HG03103 (cell line): ENCODE data around the gene MMEL1.

Experiments
- ATAC-seq: cut with Tn5 transposase; IDR thresholded peaks from one replicate; pipeline ENCODE4 v1.9.1; 2021; ENCODE audit warnings: low read depth; ENCODE audit not compliant: unreplicated experiment

Gene MMEL1

DNA sequence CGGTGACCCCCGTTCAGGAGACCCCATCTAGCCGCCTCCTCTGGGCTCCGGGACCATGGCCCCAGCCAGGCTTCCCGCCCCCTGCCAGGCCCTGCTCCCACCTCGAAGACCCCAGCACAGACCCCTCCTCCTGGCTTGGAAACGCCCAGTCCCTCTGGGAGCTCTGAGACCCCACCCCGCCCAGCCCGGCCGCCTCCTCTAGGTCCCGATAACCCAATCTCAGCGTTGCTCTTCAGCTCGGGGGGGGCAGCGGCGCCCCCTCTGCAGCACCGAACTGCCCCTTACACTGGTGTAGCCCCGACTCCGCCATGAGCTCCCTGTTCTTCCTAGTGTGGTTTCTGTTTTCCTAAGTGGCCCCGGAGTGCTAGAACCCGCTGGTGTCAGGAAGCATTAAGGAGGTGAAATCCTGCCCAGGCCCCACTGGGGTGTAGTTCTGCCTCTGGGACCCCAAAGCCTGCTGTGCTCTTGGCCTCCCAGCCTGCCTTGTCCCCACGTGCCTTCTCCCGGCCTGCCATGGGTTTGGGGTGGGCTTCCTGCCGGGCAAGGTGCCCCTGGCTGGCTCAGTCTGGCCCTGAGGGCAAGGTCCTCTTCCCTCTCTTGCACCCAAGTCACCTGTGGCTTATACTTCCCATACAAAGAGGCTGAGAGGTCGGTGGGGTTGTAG lies 10.7 kb upstream of the MMEL1 start:
- ATAC-seq = no peak

DNA sequence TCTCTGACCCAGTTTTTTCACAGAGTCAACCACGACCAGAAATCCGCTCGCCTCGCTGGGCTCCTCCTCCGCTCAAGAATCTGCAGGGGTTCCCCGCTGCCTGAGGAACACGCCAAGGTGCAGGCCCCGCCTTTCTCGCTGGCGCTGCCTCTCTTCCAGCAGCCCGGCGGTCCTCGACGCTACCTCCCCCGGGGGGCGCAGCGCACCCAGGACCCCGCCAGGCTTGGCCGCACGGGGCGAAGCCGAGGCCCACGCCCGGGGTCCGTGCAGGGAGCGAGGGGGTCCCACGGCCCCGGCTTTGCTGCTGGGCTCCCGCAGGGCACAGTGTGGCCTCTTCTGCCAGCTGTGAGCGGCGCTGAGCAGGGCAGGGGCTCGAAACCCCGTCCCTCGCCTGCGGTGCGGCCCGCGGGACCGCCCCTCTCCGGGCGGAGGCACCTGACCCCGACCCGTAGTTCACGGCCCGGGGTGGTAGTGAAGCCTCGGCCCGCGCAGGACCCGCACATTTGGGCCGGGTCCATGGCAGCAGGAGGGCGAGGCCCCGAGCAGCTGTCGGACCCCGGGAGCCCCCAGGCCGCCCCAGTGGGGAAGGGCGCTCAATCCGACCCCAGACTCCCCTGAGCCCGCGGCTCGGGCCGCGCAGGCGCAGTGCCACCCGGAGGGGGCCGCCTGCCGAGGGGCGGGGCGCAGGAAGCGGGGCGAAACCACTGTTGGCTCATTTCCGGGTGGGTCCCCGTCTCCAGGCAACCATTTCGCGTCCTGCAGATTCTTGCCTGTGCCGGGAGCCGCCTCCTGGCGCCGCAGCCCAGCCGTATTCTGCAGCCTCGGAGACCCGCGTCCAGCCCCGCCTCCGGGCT lies 10.0 kb upstream of the MMEL1 start:
- ATAC-seq = peak; percentile 75

DNA sequence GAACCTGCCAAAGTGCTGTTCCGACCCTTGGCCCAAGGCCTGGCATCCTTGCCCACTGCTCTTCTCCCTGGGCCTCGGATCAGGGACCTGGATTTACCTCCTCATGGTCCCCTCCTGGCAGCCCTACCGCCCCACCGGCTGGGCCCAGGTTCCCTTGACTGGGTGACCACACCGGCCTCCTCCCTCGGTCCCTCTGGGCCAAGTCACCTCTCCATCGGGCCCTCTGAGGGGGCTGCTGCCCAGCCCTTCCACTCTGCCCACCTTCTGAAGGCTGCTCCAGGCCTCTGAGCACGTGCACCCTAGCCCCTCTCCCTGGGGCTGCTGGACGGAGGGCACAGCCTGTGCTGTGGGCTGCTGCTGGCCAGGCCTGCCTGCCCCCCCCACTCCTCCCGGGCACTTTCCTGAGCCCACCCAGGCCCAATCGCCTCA lies 9.3 kb upstream of the MMEL1 start:
- ATAC-seq = no peak

DNA sequence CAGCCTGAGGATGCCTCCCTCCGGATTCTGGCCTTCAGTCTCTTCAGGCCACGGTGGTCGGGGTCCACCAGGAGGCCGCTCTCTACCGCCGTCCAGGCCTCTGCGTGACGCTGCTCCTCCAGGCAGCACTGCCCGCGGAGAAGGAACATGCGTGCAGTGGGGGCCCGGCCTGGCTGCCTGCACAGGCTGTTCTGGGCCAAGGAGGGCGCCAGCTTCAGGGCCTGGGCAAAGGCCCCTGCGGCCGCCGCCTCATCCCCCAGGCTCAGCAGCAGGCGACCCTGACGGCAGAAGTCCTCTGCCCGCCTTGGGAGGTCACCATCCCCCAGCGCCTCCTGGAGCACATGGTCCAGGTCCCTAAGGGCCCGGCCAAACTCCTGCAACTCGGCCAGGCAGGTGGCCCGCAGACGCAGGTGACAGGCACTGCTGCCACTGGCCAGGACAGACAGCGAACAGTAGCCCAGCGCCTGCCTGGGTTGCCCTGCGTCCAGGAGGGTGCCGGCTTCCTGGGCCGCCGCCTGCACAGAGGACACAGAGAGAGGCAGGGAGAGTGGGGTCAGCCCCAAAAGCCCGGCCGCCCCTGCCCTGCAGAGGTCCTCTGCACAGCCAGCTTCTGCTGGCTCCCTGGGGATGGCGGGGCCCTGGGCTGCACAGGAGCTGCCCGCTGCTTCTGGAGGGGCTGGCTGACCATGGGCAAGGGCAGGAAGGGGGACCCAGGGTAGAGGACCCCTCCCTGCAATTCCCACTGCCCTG lies 8.7 kb upstream of the MMEL1 start:
- no peak for ATAC-seq

DNA sequence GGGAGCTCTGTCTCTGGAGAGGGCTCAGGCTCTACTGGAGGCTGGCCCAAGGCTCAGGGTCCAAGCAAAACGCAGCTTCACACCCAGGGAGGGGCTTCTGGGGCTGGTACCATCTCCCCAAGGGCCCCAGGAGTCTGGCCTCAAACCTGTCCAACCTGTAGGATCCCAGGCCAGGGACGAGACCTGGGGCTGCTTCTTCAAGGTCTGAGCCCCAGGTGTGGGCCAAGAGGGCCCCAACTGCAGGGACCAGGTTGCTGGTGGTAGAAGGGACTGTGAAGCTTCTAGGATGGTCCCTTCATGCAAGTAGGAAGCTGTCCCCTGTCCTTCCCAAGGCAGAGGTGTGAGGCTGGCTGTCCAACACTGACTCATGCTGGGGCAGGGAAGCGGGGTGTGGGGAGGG lies 7.8 kb upstream of the MMEL1 start:
- no peak for ATAC-seq

DNA sequence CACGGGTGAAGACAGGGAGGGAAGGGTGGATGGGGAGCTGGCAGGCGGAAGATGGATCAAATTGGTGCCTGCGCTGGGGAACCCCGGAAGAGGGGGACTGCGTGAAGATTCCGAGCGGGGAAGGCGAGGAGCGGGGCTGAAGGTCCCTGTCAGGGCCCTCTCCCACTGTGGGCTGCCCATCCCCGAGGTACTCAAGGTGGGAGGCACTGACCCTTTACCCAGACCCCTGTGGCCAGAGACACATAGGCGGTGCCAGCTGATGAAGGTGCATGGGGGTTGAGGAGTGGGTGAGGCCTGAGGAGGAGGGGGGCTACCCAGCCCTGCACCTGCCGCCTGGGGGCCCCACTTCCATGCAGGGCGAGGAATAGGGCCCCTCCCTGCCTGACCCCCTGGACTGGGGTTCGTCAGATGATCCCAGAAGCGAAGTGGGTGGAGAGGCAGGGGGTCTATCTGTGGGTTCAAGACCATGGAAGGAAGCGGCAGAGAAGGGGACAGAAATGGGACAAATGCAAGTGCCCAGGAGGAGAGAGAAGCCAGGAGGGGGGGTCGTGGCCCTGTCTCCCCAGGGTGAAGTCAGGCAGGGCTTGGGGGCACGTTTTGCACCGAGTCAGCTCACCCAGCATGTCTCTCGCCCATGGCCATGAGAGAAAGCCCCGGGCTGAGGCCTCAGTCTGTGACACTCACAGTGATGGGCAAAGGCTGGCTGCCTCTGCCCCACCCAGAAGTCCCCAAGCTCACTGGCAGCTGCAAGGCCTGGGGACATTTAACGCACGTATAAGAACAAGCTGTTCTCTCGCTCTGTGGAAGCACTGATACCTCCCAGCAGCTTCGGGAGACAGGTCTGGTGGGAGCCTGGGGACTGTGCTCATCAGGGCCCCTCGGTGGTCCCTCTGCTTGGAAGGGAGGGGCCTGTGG lies 7.0 kb upstream of the MMEL1 start:
- no peak for ATAC-seq

DNA sequence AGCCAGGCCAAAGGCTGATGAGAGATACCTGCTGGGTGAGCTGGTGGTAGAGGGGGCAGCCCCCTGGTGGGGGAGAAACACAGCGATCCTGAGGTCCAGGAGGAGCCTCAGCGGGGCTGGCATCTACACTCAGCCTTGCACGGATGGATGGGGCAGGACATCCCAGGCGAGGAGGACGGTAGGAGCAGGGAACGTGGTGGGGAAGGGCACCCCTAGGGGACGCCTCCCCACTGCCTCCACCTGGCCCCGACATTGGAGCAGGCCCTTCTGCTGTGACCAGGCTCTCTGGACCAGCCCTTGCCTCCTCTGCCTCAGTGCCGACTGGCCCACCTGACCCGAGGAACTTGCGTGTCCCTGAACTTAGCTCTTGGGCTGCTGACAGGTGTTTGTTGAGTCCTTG lies 6.4 kb upstream of the MMEL1 start:
- ATAC-seq = no peak

DNA sequence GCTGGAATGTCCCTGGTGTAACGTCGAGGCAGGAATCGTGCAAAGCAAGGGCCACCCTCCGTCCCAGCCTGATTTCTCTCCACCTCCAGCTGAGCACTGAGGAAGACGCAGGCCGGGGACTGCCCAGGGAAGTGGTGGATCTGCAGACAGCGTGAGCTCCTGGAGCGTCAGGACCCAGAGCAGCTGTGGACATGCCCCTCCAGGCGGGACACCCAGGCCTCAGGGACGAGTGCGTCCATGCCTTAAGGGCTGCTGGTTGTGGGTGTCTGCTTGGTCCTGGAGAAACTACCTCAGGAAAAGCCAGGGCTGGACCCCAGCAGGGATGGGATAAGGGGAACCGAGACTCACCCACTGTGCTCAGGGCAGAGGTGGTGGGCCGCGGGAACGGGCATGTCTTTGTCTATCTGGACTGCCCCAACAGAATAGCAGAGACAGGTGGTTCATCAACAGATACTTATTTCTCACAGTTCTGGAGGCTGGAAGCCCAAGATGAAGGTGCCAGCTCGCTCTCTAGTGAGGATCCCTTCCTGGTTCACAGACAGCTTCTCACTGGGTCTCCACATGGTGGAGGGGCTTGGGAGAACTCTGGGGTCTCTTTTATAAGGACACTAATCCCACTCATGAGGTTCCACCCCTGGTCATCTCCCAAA lies 5.8 kb upstream of the MMEL1 start:
- no peak for ATAC-seq

DNA sequence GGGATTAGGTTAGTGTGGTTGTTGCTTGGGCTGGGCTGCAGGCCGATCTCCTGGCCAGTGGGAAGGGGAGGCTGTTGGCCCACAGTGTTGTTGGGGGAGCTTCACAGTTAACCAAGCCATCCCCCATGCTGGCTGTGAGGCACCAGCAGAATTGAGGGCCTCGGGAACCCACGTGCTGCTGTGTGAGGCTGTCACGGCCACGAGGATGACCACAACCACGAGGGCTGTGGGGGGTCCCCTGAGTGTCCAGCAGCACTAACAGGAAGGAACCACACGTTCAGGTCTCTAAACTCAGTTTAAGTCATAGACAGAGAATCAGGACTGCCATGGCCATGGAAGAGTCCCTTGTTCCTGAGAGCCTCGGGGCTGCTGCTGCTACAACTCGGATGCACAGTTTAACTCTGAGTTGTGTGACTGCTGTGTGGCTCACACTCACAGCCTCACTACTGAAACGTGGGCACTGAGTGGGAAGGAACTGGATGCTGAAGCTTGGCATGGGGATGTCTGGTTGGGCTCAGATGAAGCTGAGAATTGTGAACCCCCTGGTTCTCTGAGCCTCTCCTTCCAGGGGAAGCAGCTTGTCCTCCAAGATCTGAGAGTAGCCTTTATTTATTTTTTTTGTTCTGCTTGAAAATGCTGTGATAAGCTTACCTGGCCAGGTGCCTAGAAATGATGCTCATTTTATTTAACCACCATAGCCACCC lies 4.8 kb upstream of the MMEL1 start:
- no peak for ATAC-seq

DNA sequence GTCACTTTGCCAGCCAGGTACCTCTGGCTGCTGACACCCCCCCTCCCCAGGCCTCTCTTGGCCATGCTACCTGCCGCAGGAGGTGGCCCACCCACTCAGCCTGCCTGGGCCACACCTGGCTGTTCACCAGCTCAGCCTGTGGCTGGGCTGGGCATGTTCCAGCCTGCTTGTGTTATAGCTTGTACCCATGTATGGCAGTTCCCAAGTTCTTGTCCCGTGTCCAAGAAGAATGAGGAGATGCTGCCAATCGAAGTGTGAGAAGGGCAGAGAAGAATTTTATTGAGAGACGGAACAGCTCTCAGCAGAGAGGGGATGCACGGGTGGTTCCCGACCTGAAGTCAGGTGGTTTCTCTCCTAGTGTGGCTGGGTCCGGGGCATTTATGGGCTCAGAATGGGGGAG lies 3.9 kb upstream of the MMEL1 start:
- ATAC-seq = no peak

DNA sequence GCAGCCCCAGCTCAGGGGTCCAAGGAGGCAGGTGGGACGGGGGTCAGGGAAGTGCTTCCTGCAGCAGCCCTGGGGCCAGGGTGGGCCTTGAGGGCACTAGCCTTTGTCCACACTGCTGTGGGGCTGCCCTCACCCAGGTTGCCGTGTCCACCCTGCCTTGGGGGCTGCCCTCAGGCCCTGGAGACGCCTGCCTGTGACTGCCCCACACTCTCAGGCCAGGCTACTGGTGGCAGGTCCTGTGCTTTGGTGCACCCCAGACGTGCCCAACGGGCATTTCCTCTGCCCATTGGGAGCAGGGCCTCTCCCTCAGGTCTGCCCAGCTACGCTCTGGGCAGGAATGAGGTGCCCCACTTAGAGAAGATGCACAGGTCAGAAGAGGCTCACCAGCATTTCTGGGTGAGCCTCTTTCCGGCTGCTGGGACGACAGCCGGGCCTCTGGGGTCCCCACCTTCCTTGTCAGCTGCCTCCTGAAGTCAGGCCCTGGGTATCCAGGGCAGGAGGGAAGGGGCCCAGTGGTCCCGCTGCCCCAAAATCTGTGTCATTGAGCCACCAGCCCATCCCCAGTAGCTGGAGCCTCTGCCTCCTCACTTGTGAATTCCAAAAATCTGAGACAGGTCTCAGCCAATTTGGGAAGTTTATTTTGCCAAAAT lies 2.7 kb upstream of the MMEL1 start:
- ATAC-seq = no peak

DNA sequence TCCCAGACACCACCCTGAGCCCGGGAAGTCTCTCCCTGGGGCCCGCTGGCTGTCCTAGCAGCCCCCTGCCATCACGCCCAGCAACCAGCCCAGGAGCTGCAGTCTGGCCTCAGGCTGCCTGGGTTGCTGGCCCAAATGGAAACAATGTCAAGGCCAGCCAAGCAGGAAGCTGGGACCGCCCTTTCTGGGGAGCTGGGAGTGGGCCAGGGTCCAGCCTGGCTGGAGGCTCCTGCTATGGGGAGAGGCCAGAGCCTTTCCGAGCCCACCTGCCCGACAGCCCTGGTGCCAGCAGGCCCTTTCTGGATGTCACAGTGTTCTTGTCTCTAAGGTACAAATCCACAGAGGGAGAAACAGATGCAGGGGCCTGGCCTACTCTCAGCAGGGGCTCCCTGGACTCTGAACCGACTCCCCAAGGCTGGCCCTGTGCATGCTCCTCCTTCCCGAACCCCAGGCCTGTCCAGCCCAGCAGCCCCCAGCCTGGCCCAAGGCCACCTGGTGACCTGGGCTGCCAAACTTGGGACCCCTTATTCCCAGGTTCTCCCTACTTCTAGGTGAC lies 1.2 kb upstream of the MMEL1 start:
- ATAC-seq = no peak

DNA sequence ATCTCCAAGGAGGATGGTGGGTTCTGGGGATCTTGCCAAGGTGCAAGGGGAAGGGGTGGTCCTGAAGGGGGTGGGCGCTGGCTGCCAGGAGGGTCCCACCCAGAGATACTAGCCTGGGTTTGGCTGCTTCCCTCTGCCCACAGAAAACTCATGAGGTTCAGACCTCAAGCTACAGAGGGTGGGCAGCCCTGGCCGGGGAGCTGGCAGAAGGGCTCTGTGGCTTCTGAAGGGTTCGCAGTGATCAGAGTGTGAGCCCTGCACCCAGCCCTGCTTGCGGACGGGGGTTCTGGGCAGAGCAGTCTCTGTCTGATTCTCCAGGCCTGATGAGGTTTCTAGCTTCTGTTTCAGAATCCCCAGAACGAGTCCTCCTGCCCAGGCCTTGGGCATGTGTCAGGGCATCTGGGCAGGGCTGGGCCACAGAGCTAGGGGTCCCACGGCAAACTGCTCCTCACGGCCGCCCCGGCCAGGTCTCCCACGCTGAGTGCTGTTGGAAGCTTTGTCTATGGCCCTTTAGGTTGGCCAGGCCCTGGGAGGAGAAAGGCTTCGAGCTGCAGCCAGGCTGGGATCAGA lies 635 bp upstream of the MMEL1 start:
- ATAC-seq = no peak

DNA sequence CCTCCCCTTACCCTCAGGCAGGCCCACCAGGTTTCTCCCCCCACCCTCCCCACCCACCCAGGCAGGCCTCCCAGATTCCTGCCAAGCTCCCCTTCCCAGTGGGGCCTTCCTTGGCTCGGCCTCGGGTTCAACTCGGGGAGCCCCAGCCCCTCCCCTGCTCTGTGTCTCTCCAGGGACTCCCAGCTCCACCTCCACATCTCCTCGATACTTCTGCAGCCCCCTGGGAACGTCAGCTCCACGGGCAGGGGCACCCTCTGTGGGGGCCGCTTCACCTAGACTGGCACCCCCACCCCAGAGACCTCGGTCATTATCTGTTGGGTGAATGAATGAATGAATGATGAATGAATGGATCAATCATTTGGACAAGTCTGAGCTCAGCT lies 775 bp downstream of the MMEL1 start:
- ATAC-seq = no peak

DNA sequence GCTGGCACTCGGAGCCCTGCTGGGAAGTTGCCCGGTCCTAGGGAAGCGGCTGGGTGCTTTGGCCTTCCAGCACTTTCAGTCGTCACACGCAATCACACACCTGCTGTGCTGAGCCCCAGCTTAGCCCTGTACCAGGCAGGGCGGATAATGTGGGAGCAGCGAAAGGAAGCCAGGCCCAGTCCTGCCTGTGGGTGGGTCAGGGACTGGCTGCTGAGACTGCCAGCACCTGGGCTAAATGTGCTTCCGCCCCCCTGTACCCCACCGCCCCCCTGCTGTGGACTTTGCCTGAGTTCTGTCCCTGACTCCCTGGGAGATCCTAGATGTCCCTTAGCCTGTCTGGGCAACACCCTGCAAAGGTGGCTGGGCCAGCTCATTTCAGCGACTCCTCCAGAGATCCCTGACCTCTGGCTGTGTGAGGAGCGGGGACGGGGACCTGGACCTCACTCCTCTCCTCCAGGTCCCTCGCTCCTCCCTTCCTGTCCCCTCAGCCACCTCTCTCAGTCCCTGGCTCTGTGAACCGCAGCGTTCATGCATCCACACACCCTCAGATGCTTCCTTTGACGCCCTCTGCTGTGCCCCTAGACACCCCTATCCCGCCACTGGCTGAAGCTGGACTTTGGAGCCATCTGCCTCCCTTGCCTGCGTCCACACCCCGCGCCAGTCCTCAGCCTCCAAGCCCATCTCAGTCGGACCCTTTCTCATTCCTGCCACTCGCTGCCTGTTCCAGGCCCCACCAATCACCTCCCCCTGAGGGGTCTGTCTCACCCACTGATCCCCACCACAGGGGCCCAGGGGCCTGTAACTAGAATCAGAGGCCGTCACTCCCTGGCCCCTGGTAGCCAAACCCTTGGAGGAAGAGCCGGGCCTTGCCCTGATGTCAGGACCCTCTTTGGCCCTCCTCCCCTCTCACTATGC lies 1.4 kb downstream of the MMEL1 start:
- ATAC-seq = no peak

DNA sequence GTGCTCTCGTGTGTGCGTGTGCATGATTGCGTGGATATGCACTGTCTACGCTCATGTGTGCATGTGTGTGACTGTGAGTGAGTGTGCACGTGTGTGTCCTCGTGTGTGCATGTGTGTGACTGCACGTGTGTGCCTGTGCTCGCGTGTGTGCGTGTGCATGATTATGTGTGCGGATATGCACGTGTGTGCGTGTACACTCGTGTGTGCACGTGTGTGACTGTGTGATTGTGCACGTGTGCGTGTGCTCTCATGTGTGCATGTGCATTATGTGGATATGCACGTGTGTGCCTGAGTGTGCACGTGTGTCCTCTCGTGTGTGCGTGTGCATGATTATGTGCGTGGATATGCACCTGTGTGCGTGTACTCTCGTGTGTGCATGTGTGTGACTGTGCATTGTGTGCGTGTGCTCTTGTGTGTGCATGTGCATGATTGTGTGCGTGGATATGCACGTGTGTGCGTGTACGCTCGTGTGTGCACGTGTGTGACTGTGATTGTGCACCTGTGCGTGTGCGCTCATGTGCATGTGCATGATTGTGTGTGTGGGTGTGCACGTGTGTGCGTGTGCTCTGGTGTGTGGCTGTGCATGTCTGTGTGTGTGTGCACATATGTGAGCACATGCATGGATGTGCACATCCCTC lies 2.2 kb downstream of the MMEL1 start:
- no peak for ATAC-seq
